HepG2 (cell line): ENCODE results near the gene FBXO24. TPM values are rescaled to one million over a fixed set of nuclear protein-coding genes. Genes with fewer than 3 reads are reported as not detected.

Experiments used
- ATAC-seq: fragments of 200-7000 bp; cut with Tn5 transposase; 3 replicates; pipeline ENCODE4 v1.9.1; 2020; ENCODE audit warnings: mild to moderate bottlenecking, moderate library complexity
- BruUV-seq: library from RNA; stranded (reverse); fragments of 400-500 nt; replicated peaks from 2 replicates; lab custom pipeline; 2021; lab: Mats Ljungman, UMichigan
- CTCF ChIA-PET: fragments of 300-600 bp; formaldehyde crosslinking; extraction: SDS; loops from one replicate; lab custom pipeline; 2021; ENCODE audit warnings: low total read pairs, inconsistent platforms, low intra/inter-chr PET ratio; lab: Yijun Ruan, JAX
- POLR2A ChIA-PET: fragments of 350-600 bp; sonication (Branson Sonifier 250); formaldehyde crosslinking; loops from one replicate; lab custom pipeline; 2020; ENCODE audit warnings: antibody characterized with exemption, inconsistent platforms; lab: Yijun Ruan, JAX
- DNase-seq: peaks from one replicate; pipeline ENCODE4 v3.0.0-alpha.2; 2015; ENCODE audit warnings: low spot score
- FAIRE-seq: peaks from 3 replicates; lab custom pipeline; 2011; peaks lifted over from hg19 to GRCh38; lab: Jason Lieb, UNC
- H2AFZ ChIP-seq: one replicate; pipeline ENCODE4 v1.6.1; 2011; ENCODE audit warnings: low read length, inconsistent platforms
- H3K27ac ChIP-seq: fragments of 300-600 bp; 3 replicates; pipeline ENCODE4 v1.8.0; 2011; ENCODE audit warnings: mixed run types, mild to moderate bottlenecking, mixed read lengths, low read length, inconsistent platforms; ENCODE audit not compliant: insufficient read depth; ENCODE audit errors: extremely low read length
- H3K27me3 ChIP-seq, 2 experiments: fragments of 200-600 bp in 1 of 2; 2 replicates in 1 of 2; 3 replicates in 1 of 2; pipeline versions ENCODE4 v1.6.0 to v1.8.0; 2011; ENCODE audit warnings: low read length in 2 of 2, mild to moderate bottlenecking in 2 of 2, moderate library complexity in 2 of 2, inconsistent platforms in 1 of 2; ENCODE audit not compliant: insufficient read depth in 2 of 2, control insufficient read depth in 1 of 2
- H3K36me3 ChIP-seq, 2 experiments: fragments of 200-600 bp in 1 of 2; replicated peaks in 1 of 2; 2 replicates in 1 of 2; 3 replicates in 1 of 2; pipeline versions ENCODE4 v1.5.1 to v1.8.0; 2011; ENCODE audit warnings: low read length in 2 of 2, inconsistent platforms in 1 of 2; ENCODE audit not compliant: insufficient read depth in 2 of 2, control insufficient read depth in 1 of 2
- H3K4me1 ChIP-seq: 2 replicates; pipeline ENCODE4 v1.5.1; 2012; ENCODE audit warnings: low read length, inconsistent platforms; ENCODE audit not compliant: insufficient read depth
- H3K4me2 ChIP-seq: 2 replicates; pipeline ENCODE4 v1.6.0; 2011; ENCODE audit warnings: low read depth, low read length, inconsistent platforms
- H3K4me3 ChIP-seq, 3 experiments: fragments of 200-600 bp in 1 of 3; sonication (generic), shearing (Covaris generic) in 1 of 3; replicated peaks in 1 of 3; 2 replicates each; pipeline ENCODE4 v1.5.1; 2011 to 2016; ENCODE audit warnings: low read length in 3 of 3, inconsistent platforms in 2 of 3, low read depth in 2 of 3, mild to moderate bottlenecking in 2 of 3, control low read depth in 1 of 3, mixed read lengths in 1 of 3; ENCODE audit not compliant: insufficient read depth in 1 of 3
- H3K79me2 ChIP-seq: one replicate; pipeline ENCODE4 v1.6.1; 2011; ENCODE audit warnings: low read length, inconsistent platforms; ENCODE audit not compliant: insufficient read depth
- H3K9ac ChIP-seq: 2 replicates; pipeline ENCODE4 v1.6.0; 2011; ENCODE audit warnings: mild to moderate bottlenecking, low read depth, low read length, inconsistent platforms; ENCODE audit not compliant: insufficient read depth
- H3K9me3 ChIP-seq: 2 replicates; pipeline ENCODE4 v1.5.1; 2012; ENCODE audit warnings: mild to moderate bottlenecking, low read length
- H4K20me1 ChIP-seq: 2 replicates; pipeline ENCODE4 v1.6.0; 2011; ENCODE audit warnings: inconsistent platforms, mild to moderate bottlenecking, low read length, moderate library complexity; ENCODE audit not compliant: insufficient read depth
- ELK4 ChIP-seq: sonication (generic); formaldehyde crosslinking; IDR thresholded peaks from 2 replicates; pipeline ENCODE4 v1.9.0; 2021; ENCODE audit warnings: missing genetic modification reagents, borderline replicate concordance
- IRF9 ChIP-seq: sonication (generic); formaldehyde crosslinking; IDR thresholded peaks from 2 replicates; pipeline ENCODE4 v1.8.0; 2022; ENCODE audit warnings: missing genetic modification reagents, mild to moderate bottlenecking, borderline replicate concordance
- SMARCE1 ChIP-seq: fragments of 450-650 bp; IDR thresholded peaks from 2 replicates; pipeline ENCODE4 v1.6.1; 2017; ENCODE audit warnings: borderline replicate concordance
- XRCC5 ChIP-seq: fragments of 200-400 bp; formaldehyde crosslinking; optimal IDR thresholded peaks from 2 replicates; pipeline ENCODE3; 2017; ENCODE audit warnings: mild to moderate bottlenecking, low read length
- ZFP62 ChIP-seq: sonication (generic); formaldehyde crosslinking; IDR thresholded peaks from 2 replicates; pipeline ENCODE4 v1.4.0; 2020; ENCODE audit warnings: missing genetic modification reagents
- ZNF17 ChIP-seq: sonication (generic); formaldehyde crosslinking; IDR thresholded peaks from 2 replicates; pipeline ENCODE4 v1.5.0; 2020; ENCODE audit warnings: mild to moderate bottlenecking, missing genetic modification reagents
- ZNF318 ChIP-seq: sonication (generic); formaldehyde crosslinking; IDR thresholded peaks from 2 replicates; pipeline ENCODE4 v1.4.0; 2020; ENCODE audit warnings: mild to moderate bottlenecking, missing genetic modification reagents
- ZNF577 ChIP-seq: sonication (generic); formaldehyde crosslinking; IDR thresholded peaks from 2 replicates; pipeline ENCODE4 v1.4.0; 2020; ENCODE audit warnings: mild to moderate bottlenecking, low read depth, missing genetic modification reagents, borderline replicate concordance
- ZNF878 ChIP-seq: sonication (generic); formaldehyde crosslinking; IDR thresholded peaks from 2 replicates; pipeline ENCODE4 v1.8.1; 2023; ENCODE audit warnings: mild to moderate bottlenecking, missing genetic modification reagents, moderate library complexity
- ZNF891 ChIP-seq: sonication (generic); formaldehyde crosslinking; IDR thresholded peaks from 2 replicates; pipeline ENCODE4 v1.5.0; 2020; ENCODE audit warnings: mild to moderate bottlenecking, missing genetic modification reagents
- WGBS: methylation state at CpG from one replicate; pipeline ENCODE4 v1.1.6; 2017; ENCODE audit warnings: low lambda C conversion rate; 5-methylcytosine and 5-hydroxymethylcytosine counted together
- in situ Hi-C: cut with HindIII; loops from 2 replicates; pipeline ENCODE4 v1.10.0; 2017; ENCODE audit warnings: low pct_unique_long_range_greater_than_20kb; ENCODE audit not compliant: extremely low pct_ligation_motif_present
- intact Hi-C: fragments of 100-400 bp; cut with micrococcal nuclease; formaldehyde crosslinking; loops from one replicate; pipeline ENCODE4 v1.10.0; 2022; ENCODE audit not compliant: unreplicated experiment
- polyA plus RNA-seq, 8 experiments: library from polyadenylated mRNA; depleted of rRNA in 3 of 8; stranded (reverse) in 7 of 8; unstranded in 1 of 8; fragments of >200 nt; fragmentation: Illumina TruSeq in 4 of 8; extraction: Trizol in 4 of 8; gene quantifications; 2 replicates each; pipeline versions ENCODE4 v1.2.1 to v1.2.3, GENCODE V29; 2011 to 2016; ENCODE audit warnings: low read depth in 4 of 8, missing spikeins in 1 of 8, mixed read lengths in 1 of 8; ENCODE audit not compliant: insufficient read depth in 1 of 8
- total RNA-seq, 5 experiments: library from RNA; depleted of rRNA; stranded (reverse); fragments of >200 nt; fragmentation: Illumina TruSeq; extraction: Trizol; gene quantifications; 2 replicates each; pipeline ENCODE4 v1.2.3, GENCODE V29; 2016; ENCODE audit warnings: low read depth in 1 of 5
- TF ChIP-seq, protein P1 (sequence below): sonication (generic); formaldehyde crosslinking; conservative IDR thresholded peaks from 2 replicates; pipeline ENCODE4 v1.8.0; 2022; ENCODE audit warnings: missing genetic modification reagents

The FBXO24 gene
- total and polyA plus RNA-seq, 2 of the 13 experiments (the other 11 are each of a cell fraction or from before 2014, with no cell fraction given): 0.20 to 0.55 TPM

DNA sequence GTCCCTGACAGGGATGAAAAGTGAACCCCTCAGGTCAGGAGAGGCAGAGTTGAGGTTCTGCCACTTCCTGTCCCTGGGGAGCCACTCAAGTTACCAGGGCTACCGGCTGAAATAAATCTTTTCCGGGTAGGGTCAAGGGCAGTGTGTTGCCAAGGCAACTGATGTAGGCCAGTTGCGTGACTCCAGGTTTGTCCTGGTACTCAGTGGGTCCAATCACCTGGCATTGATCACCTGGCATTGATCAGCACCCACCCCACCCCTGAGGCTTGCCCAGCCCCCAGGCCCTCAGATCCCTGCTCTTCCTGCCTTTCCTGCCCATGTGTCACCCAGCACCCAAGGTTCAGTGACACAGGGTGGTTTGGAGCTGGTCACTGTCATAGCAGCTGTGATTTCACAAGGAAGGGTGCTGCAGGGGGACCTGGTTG lies 18.4 kb upstream of the FBXO24 start:
- Histone ChIP-seq H3K9ac (peak overlapping the region; percentile 73), H3K79me2 (no peaks in the 10 kb centered on the region), H3K4me2 (peak overlapping the region; percentile 57), H3K36me3 (peaks cover 15 to 30% of the 10 kb centered on the region in 2 experiments), H4K20me1 (peaks cover 14% of the 10 kb centered on the region; the same call in 1 of the 2 replicates), H2AFZ (no peak overlapping the region), H3K9me3 (no peaks in the 10 kb centered on the region), H3K4me3 (no peak overlapping the region; a peak in 1 of 6 replicates), H3K27ac (peak overlapping the region; percentile 99), H3K27me3 (no peaks in the 10 kb centered on the region), H3K4me1 (peaks cover 100% of the 10 kb centered on the region)
- in situ Hi-C loops: loop anchor here (5.0 kb wide), 1 partner anchor 80 kb away; no protein-coding TSS in a partner anchor
- POLR2A ChIA-PET: interaction anchor here (1.7 to 3.6 kb wide), 5 partner anchors 18 to 113 kb away, joined by 8 to 33 read pairs (median 12); partner anchors contain the start of genes AGFG2, FBXO24, LRCH4 and MOSPD3
- FAIRE-seq (peak; percentile 43), ATAC-seq (peak; percentile 0), DNase-seq (peak; percentile 77)
- BruUV-seq: no TSS peak
- no CpG with 5 or more reads among the region's 3 CpGs for WGBS
- CTCF ChIA-PET: no interaction called here
- intact Hi-C loops: no loop called here
- no peak for TF ChIP-seq ZNF878 (CRISPR knock-in tag)
- TF ChIP-seq ZNF318 (CRISPR knock-in tag): no peak
- 0 out of 2 replicates have a peak, but pooled peaks have one; percentile 20 for TF ChIP-seq ZNF17
- TF ChIP-seq ELK4 (CRISPR knock-in tag): no peak
- TF ChIP-seq, protein P1, sequence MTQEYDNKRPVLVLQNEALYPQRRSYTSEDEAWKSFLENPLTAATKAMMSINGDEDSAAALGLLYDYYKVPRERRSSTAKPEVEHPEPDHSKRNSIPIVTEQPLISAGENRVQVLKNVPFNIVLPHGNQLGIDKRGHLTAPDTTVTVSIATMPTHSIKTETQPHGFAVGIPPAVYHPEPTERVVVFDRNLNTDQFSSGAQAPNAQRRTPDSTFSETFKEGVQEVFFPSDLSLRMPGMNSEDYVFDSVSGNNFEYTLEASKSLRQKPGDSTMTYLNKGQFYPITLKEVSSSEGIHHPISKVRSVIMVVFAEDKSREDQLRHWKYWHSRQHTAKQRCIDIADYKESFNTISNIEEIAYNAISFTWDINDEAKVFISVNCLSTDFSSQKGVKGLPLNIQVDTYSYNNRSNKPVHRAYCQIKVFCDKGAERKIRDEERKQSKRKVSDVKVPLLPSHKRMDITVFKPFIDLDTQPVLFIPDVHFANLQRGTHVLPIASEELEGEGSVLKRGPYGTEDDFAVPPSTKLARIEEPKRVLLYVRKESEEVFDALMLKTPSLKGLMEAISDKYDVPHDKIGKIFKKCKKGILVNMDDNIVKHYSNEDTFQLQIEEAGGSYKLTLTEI (CRISPR knock-in tag): no peak
- TF ChIP-seq ZNF577: no peak
- no peak for TF ChIP-seq ZNF891 (CRISPR knock-in tag)
- TF ChIP-seq IRF9 (CRISPR knock-in tag): 0 out of 2 replicates have a peak, but pooled peaks have one; percentile 1
- no peak for TF ChIP-seq SMARCE1
- no peak for TF ChIP-seq ZFP62 (CRISPR knock-in tag)
- TF ChIP-seq XRCC5: no peak
